Nephron (organoid): Measurements from ENCODE around the gene PIM2.

Experiments
- H3K27ac Mint-ChIP-seq, 3 experiments: 2 replicates each; pipeline ENCODE4 v1.8.0; 2020; ENCODE audit warnings: mixed read lengths in 3 of 3, mild to moderate bottlenecking in 2 of 3, moderate library complexity in 1 of 3
- H3K27me3 Mint-ChIP-seq: 2 replicates; pipeline ENCODE4 v1.8.0; 2021; ENCODE audit warnings: low read depth, mild to moderate bottlenecking, moderate library complexity, mixed read lengths
- H3K36me3 Mint-ChIP-seq: 2 replicates; pipeline ENCODE4 v1.8.0; 2020; ENCODE audit warnings: low read depth, mixed read lengths
- H3K4me1 Mint-ChIP-seq: 2 replicates; pipeline ENCODE4 v1.8.0; 2020; ENCODE audit warnings: mixed read lengths
- H3K4me3 Mint-ChIP-seq, 3 experiments: 2 replicates each; pipeline ENCODE4 v1.8.0; 2020; ENCODE audit warnings: mild to moderate bottlenecking in 3 of 3, mixed read lengths in 3 of 3, moderate library complexity in 2 of 3
- H3K9me3 Mint-ChIP-seq: 2 replicates; pipeline ENCODE4 v1.8.0; 2020; ENCODE audit warnings: mixed read lengths
- TF ChIP-seq, protein P1 (sequence below), 3 experiments: fragments of 200-600 bp; sonication (generic); IDR thresholded peaks; one replicate each; pipeline ENCODE4 v1.5.0; 2021; ENCODE audit warnings: antibody characterized with exemption in 3 of 3; ENCODE audit not compliant: unreplicated experiment in 3 of 3

PIM2 gene

DNA sequence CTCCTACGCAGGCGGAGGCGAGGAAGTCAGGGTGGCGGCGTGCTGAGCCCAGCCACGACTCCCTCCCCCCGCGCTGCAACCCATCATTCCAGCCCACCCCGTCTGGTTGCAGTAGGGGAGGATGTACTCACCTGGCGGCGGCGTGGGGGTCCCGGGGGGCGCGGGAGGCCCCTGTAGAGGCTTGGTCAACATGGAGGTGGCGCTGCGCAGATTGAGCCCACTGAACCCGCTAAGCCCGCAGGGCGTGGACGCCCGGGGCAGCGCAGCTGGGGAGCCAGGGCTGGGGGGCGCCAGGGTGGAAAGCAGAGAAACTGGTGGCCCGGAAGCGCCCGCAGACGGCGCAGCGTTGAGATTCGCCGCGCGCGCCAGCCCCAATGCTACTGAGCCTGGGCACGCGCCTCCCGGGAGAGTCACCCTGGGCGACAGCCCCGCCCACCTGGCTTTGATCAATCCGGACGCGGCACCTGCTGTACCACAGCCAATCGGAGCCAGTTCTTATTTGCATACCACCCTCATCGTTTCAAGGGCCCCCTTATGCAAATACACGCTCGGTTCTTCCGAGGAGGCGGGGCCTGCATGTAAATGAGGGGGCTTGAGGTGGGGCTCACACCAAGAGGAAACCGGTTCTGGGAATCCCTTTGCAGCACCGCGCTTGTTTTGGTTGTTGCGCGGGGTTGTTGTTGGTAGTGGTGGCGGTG, at the start of gene PIM2:
Gene PIM2 (minus strand): TSS at position 382 of the 698 bp plus-strand sequence. CDS start 190 bp downstream, at position 192.
- TF ChIP-seq, protein P1, sequence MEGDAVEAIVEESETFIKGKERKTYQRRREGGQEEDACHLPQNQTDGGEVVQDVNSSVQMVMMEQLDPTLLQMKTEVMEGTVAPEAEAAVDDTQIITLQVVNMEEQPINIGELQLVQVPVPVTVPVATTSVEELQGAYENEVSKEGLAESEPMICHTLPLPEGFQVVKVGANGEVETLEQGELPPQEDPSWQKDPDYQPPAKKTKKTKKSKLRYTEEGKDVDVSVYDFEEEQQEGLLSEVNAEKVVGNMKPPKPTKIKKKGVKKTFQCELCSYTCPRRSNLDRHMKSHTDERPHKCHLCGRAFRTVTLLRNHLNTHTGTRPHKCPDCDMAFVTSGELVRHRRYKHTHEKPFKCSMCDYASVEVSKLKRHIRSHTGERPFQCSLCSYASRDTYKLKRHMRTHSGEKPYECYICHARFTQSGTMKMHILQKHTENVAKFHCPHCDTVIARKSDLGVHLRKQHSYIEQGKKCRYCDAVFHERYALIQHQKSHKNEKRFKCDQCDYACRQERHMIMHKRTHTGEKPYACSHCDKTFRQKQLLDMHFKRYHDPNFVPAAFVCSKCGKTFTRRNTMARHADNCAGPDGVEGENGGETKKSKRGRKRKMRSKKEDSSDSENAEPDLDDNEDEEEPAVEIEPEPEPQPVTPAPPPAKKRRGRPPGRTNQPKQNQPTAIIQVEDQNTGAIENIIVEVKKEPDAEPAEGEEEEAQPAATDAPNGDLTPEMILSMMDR (IDR thresholded peaks at IDR 0.05; ENCODE audit: unreplicated experiment in 3 of 3), result no peak
- H3K4me3 Mint-ChIP-seq, result peak within 1 kb of the TSS; percentile 81 to 86 (median 81)
- peaks cover 12% of the 10 kb centered on the region for H3K9me3 Mint-ChIP-seq
- H3K4me1 Mint-ChIP-seq, result peaks cover 17% of the 10 kb centered on the region
- peak within 1 kb of the TSS; percentile 47 to 86 (median 76) for H3K27ac Mint-ChIP-seq
- H3K36me3 Mint-ChIP-seq, result peaks cover 5% of the 10 kb centered on the region
- H3K27me3 Mint-ChIP-seq, result peaks cover 3% of the 10 kb centered on the region

DNA sequence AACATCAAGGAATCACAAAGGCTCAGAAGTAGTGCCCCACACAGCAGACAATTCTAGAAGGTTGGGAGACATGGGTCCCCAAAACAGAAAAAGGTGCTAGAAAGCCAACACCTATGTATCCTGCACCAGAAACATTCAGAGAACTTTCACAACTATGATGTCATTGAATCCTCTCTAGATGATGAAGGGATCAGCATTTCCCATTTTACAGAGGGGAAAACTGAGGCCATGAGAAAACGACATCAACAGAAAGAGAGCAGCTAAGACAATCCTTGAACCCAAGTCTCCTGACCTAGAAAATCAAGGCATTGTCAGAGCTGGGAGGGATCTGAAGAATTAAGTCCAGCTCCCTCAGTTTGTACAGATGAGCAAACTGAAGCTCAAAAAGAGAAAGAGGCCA, 49.6 kb upstream of the PIM2 start:
- Mint-ChIP-seq H3K4me3 (no peak overlapping the region), H3K36me3 (no peaks in the 10 kb centered on the region), H3K27me3 (no peaks in the 10 kb centered on the region), H3K27ac (no peak overlapping the region), H3K9me3 (peaks cover 16% of the 10 kb centered on the region), H3K4me1 (peaks cover 5% of the 10 kb centered on the region)
- TF ChIP-seq, protein P1 (IDR thresholded peaks at IDR 0.05; ENCODE audit: unreplicated experiment in 3 of 3), result no peak

DNA sequence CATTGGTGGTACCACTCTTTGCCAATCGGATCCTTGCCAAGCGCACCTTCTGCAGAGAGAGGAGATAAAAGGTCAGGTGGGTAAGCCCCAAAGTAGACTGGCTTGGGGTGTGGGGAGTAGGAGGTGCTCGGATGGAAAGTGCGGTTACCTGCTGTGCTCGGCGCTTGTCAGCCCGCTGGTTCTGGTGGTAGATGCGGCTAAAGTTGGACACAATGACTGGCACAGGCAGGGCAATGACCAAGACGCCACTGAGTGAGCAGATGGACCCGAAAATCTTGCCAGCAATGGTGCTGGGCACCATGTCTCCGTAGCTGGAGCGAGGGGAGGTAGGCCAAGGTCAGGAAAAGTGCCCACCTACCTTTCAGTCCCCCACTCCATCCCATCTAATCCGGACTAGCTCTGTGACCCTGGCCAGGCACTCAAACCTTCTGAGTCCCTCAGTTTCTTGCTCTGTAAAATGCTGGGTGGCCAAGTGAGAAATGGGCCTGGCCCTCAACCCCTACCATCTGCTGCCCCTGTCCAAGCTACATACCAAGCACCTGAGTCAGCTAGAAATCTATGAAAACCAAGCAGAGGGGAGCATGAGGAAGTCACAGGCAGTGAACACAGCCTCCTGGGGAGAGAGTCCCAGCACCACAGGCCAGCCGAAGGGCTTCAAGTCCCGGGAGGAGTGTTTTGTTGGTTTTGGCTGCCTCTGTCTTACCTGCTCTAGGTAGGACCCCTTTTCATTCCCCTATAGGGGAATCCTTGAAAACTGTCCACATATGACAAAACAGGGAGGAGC, 48.2 kb upstream of the PIM2 start:
- Mint-ChIP-seq H3K27me3 (no peaks in the 10 kb centered on the region), H3K27ac (no peak overlapping the region), H3K4me1 (peaks cover under 1% of the 10 kb centered on the region), H3K36me3 (no peaks in the 10 kb centered on the region), H3K4me3 (no peak overlapping the region), H3K9me3 (peaks cover 11% of the 10 kb centered on the region)
- TF ChIP-seq, protein P1 (IDR thresholded peaks at IDR 0.05; ENCODE audit: unreplicated experiment in 3 of 3), result no peak

DNA sequence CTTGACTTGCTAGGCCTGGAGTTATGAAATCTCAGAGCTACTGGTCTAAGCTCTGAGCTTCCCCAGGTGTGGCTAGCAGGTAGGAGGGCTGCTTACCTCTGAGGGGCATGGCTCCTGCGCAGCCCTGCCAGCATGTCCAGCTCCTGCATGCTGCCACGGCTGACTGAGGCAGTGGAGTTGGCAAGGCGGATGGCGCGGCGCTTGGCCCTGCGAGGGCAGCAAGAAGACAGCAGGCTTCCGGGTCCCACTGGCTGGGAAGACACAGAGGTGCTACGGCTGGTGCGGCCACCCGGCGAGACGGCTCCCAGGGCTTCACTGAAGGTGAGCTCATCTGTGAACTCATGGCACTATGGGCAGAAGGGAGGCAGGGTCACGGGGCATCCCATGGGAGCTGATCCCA, 47.1 kb upstream of the PIM2 start:
- Mint-ChIP-seq H3K4me3 (no peak overlapping the region), H3K36me3 (no peaks in the 10 kb centered on the region), H3K27ac (no peak overlapping the region), H3K9me3 (peaks cover 11% of the 10 kb centered on the region), H3K4me1 (peaks cover 10% of the 10 kb centered on the region), H3K27me3 (no peaks in the 10 kb centered on the region)
- TF ChIP-seq, protein P1 (IDR thresholded peaks at IDR 0.05; ENCODE audit: unreplicated experiment in 3 of 3), result no peak

DNA sequence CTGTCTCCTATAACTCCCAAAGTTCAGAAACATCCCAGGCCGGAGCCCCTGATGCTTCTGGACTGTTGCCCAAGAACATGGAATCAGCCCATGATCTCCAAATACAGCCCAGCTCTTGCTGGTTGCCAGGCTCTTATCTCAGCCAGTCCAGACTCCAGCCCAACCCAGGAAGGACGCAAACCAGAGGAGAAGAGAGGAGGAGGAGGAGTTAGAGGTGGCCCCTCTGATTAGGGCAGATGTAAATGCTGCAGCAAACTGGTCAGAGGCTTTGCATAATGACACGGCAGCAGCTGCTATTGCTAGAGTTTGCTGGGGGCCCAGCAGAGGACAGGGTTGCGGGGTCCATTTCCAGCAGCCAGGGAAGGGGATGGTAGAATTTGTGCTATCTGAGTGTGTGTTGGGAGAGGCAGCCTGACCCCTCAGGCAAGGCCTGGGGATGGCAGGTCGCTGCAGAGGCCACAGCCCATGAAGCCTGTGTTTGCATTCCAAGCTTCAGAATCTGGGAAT, 42.8 kb upstream of the PIM2 start:
- H3K4me1 Mint-ChIP-seq, result peaks cover 21% of the 10 kb centered on the region
- H3K27ac Mint-ChIP-seq, result peak overlapping the region; percentile 95 to 98 (median 97)
- no peaks in the 10 kb centered on the region for H3K27me3 Mint-ChIP-seq
- H3K9me3 Mint-ChIP-seq, result peaks cover 4% of the 10 kb centered on the region
- no peaks in the 10 kb centered on the region for H3K36me3 Mint-ChIP-seq
- TF ChIP-seq, protein P1 (IDR thresholded peaks at IDR 0.05; ENCODE audit: unreplicated experiment in 3 of 3), result no peak
- H3K4me3 Mint-ChIP-seq, result peak overlapping the region; percentile 46 to 74 (median 72)
